ENCODE data around the gene NBAS.

The NBAS gene

GRCh38 chr2:15243762-15244161 is 317.4 kb downstream of the NBAS start:
- no peak overlapping the region for H3K4me3 ChIP-seq (ENCODE audit: low read depth, low read length)
- no peak for DNase-seq (ENCODE audit: low read depth)
- TF ChIP-seq, protein P1, sequence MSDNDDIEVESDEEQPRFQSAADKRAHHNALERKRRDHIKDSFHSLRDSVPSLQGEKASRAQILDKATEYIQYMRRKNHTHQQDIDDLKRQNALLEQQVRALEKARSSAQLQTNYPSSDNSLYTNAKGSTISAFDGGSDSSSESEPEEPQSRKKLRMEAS (IDR thresholded peaks at IDR 0.05; ENCODE audit: low read depth, low read length), result no peak
- no peak for TF ChIP-seq MYC (IDR thresholded peaks at IDR 0.05; ENCODE audit: low read depth, low read length)
- TF ChIP-seq CTCF (IDR thresholded peaks at IDR 0.05; ENCODE audit: low read depth, low read length), result no peak
- TF ChIP-seq POLR2A (IDR thresholded peaks at IDR 0.05; ENCODE audit: extremely low read depth, insufficient read length), result no peak

- H3K4me3 ChIP-seq (ENCODE audit: low read depth, low read length), result no peak overlapping the region
- TF ChIP-seq POLR2A (IDR thresholded peaks at IDR 0.05; ENCODE audit: extremely low read depth, insufficient read length) (no peak), MYC (IDR thresholded peaks at IDR 0.05; ENCODE audit: low read depth, low read length) (no peak), CTCF (IDR thresholded peaks at IDR 0.05; ENCODE audit: low read depth, low read length) (no peak)
- TF ChIP-seq, protein P1 (IDR thresholded peaks at IDR 0.05; ENCODE audit: low read depth, low read length), result 0 out of 2 replicates have a peak, but pooled peaks have one; percentile 18
- peak; percentile 43 for DNase-seq (ENCODE audit: low read depth)
Observed at GRCh38 chr2:15242936-15243461, 318.1 kb downstream of the NBAS start.

GRCh38 chr2:15241929-15242328 is 319.2 kb downstream of the NBAS start:
- TF ChIP-seq, protein P1 (IDR thresholded peaks at IDR 0.05; ENCODE audit: low read depth, low read length), result no peak
- TF ChIP-seq MYC (IDR thresholded peaks at IDR 0.05; ENCODE audit: low read depth, low read length) (no peak), POLR2A (IDR thresholded peaks at IDR 0.05; ENCODE audit: extremely low read depth, insufficient read length) (no peak), CTCF (IDR thresholded peaks at IDR 0.05; ENCODE audit: low read depth, low read length) (no peak)
- DNase-seq (ENCODE audit: low read depth), result no peak
- no peak overlapping the region for H3K4me3 ChIP-seq (ENCODE audit: low read depth, low read length)

- DNase-seq (ENCODE audit: low read depth), result no peak
- TF ChIP-seq MYC (IDR thresholded peaks at IDR 0.05; ENCODE audit: low read depth, low read length) (no peak), CTCF (IDR thresholded peaks at IDR 0.05; ENCODE audit: low read depth, low read length) (no peak), POLR2A (IDR thresholded peaks at IDR 0.05; ENCODE audit: extremely low read depth, insufficient read length) (no peak)
- TF ChIP-seq, protein P1 (IDR thresholded peaks at IDR 0.05; ENCODE audit: low read depth, low read length), result no peak
- H3K4me3 ChIP-seq (ENCODE audit: low read depth, low read length), result no peak overlapping the region
Observed at GRCh38 chr2:15241201-15241600, 319.9 kb downstream of the NBAS start.

GRCh38 chr2:15238028-15238427 is 323.1 kb downstream of the NBAS start:
- TF ChIP-seq POLR2A (IDR thresholded peaks at IDR 0.05; ENCODE audit: extremely low read depth, insufficient read length), result no peak
- TF ChIP-seq MYC (IDR thresholded peaks at IDR 0.05; ENCODE audit: low read depth, low read length), result no peak
- TF ChIP-seq, protein P1 (IDR thresholded peaks at IDR 0.05; ENCODE audit: low read depth, low read length), result no peak
- TF ChIP-seq CTCF (IDR thresholded peaks at IDR 0.05; ENCODE audit: low read depth, low read length), result no peak

More at GRCh38 chr2:15238028-15238427, 323.1 kb downstream of the NBAS start:
- peak; percentile 60 for DNase-seq (ENCODE audit: low read depth)
- H3K4me3 ChIP-seq (ENCODE audit: low read depth, low read length), result no peak overlapping the region
